ENCODE data around the gene FRRS1L.

Gene FRRS1L

DNA sequence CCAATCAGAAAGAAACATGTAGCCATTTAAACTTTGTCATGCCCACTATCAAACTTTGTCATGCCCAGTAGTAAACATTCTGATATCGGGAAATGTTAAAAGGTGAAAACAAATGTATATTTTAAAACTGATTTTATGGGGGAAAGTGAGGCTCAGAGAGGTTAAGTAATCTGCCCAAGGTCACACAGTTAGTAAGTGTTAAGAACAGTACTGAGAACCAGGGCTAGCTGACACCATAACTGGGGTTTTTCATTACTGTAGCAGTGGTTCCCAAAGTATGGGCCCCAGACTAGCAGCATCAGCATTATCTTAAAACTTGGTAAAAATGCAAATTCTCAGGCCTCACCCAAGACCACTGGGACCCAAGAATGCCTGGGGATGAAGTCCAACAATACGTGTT is 9.9 kb upstream of the FRRS1L start:
- DNase-seq (ENCODE audit: low read depth in 2 of 2) = no peak

DNA sequence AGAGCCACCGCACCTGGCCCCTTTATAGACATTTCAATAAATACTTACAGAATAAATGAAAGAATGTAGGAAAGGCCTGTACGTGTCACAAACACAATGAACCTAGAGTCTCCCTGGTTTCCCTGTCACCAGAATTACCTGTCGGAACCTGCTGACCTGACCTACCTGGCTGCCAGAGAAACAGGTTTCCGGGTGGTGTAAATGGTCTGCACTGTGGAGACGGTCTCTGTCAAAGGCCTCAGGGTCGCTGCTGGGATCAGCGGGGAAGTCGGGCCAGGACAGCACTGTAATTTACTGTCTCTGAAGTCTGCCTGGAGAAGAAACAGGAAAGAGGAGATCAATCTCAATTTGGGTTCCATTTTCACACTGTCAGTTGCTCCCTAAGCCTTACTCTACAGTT is 9.3 kb upstream of the FRRS1L start:
- no peak for DNase-seq (ENCODE audit: low read depth in 2 of 2)

DNA sequence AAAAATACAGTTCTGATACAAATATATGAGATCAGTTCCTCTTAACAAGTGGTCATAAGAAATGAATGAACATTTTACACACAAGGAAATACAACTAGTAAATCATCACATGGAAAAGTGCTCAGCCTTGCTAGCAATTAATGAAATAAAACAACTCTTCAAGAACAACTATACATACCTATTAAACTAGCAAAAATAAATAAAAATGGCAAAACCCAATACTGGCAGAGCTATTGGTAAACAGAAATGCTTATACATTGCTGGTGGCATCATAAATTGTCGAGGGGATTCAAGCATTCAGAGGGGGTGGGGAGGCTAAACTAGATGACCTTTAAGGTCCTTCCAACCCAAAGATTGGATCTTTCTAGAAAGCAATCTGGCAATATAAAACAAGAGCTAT is 5.9 kb upstream of the FRRS1L start:
- no peak for DNase-seq (ENCODE audit: low read depth in 2 of 2)

DNA sequence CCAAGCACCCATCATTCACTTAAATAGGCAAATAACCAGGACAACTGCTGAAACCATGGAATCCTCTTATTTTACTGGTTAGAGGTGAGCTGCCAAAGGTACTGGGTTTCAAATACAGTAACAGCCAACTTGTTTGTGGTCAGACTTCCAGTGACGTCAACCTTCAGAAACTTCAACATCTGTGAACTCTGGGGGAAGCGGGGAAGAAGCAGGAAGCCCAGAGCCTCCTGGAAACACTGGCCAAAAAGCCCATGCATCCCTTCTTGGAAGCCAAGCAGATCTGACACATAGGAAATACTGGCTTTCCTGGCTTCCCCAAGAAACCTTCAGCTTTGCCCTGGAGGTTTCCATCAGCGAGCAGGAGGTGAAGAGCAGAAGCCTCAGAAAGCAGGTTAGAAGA is 4.9 kb upstream of the FRRS1L start:
- no peak for DNase-seq (ENCODE audit: low read depth in 2 of 2)

DNA sequence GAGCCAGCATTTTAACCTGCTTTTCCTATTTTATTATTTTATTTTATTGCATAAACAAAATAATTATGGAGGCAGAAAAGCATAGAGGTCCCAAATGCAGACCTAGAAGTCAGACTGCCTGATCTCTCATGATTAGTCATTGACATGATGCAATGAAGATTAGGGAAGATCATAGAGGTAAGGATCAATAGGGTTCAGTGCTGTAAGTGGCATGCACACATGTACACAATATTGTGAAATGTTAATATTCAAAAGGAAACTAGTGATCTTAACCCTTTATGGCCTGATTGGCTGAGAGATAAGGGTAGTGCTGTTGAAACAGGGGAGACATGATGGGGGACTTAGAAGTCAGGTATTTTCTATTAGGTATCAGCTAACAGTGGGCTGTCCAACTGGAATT is 1.1 kb upstream of the FRRS1L start:
- no peak for DNase-seq (ENCODE audit: low read depth in 2 of 2)

DNA sequence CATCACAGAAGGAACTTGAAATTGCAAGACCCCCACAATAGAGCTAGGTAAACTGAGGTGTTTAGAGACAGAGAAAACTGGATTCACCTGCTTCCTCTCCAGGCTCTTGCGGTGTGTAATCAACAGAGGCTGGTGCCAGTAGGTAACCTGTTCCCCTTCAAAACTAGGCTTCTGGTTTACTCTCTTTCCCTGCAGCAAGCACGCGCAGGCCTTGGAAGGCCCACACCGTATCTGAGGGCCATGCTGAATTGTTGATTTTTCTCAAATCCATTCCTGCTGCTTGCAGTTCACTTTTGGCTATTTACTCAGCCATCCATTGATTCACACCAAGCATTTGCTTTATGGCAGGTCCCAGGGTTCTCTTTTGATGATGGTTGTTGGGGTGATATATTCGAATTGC is 667 bp upstream of the FRRS1L start:
- no peak for DNase-seq (ENCODE audit: low read depth in 2 of 2)

DNA sequence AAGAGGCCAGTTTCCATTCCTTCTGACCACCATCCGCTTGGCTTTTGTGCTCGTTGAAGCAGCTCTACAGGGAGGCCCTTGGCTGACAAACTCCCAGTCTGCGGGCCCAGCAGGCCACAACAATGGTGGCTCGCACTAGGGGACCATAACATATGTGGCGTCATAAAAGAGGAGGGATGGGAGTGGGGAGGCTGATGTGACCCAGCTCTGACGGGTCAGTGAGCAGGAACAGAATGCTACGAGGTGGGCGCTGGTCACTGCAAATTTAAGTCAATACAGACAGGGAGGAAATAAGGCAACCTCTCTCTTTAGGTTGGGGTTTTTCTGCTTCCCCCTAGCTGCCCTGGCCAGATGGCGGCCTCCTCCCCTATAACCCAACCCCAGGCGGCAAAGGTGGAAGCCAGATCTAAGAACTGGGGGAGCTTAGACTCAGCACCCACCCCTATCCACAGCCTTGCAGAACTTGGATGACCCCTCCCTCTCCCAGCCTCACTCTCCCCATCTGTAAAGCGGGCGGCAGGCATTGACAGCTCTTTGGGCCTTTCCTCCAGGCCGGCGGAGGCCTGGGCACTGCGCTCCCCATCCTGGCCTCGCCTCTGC is 778 bp downstream of the FRRS1L start:
- DNase-seq (ENCODE audit: low read depth in 2 of 2) = no peak

DNA sequence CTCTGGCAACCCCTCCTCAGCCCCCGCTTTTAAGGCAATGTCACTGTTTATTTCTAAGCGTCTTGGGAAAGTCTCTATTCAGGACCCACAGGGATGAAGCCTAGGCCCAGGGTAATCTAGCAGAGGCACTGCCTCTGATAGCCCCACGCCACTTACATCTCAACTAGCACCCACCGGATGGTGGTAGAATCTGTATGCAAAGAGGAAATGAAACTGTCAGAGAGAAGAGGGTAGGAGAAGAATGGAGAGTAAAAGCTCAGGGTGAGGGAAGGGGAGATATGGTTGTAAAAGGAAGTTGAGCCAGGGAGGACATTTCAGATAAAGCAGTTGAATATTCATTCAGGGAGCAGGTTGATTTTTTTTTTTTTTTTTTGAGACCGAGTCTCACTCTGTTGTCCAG is 3.0 kb downstream of the FRRS1L start:
- DNase-seq (ENCODE audit: low read depth in 2 of 2) = no peak

DNA sequence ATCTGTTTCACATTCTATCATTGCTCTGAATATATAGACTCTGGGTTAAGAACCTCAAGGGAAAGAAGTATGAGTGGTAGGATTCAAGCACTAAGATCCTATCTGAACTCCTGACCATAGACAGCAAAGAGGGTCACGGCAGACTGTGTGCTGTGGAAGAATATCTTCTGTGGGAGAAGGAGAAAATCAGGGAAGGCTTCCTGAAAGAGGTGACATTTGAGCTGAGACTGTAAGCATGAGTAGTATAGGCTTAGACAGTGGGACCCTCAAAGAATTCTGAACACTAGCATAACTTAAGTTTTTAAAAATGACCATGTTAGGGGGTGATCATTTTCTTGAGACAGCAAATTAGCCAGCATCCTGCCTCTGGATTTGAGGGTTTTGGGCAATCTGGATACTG is 3.9 kb downstream of the FRRS1L start:
- DNase-seq (ENCODE audit: low read depth in 2 of 2) = no peak

DNA sequence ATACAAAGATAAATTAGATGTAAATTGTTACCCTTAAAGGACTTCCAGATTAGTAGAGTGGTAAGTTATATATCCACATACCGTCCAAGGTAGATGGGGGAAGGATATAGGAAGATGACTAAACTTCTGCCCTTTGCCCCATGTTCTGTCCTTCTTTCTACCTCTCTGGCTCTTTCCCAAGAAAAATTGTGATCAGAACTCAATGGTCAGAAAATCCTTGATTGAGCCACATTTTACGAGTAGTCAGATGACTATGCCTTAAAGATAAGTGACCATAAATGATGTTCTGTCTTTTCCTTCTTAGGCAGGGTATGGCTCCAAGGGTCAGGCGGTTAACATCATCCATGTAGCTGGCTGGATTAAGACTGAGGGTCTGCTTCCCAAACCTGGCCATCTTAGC is 4.4 kb downstream of the FRRS1L start:
- no peak for DNase-seq (ENCODE audit: low read depth in 2 of 2)

DNA sequence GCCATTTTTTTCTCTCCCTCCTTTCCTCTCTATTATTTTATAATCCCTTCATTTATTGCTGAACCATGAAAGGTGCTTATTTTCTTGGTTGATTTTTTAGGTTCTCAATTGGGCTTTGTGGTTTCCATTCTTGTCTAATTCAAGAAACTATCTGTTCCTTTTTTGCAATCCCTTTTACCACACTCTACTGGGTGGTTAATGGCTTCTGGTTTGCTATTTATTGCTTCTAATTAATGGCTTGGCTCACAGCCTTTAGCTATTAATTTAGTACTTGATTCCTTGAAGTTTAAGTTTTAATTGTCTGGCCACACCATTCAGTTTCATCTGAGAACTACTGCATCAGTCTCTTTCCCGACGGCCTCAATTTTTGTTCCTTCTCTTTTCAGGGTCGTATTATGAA is 5.6 kb downstream of the FRRS1L start:
- DNase-seq (ENCODE audit: low read depth in 2 of 2) = no peak

DNA sequence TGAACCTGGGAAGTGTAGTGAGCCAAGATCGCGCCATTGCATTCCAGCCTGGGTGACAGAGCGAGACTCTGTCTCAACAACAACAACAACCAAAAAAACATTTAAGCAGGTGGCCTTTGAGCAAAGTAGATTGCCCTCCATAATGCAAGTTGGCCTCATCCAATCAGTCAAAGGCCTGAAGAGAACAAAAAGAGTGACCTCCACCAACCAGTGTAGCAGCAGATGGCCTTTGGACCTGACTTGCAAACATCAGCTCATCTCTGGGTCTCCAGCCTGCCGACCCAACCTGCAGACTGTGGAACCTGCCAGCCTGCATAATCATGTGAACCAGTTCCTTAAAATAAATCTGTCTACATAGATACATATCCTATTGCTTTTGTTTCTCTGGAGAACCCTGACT is 7.5 kb downstream of the FRRS1L start:
- DNase-seq (ENCODE audit: low read depth in 2 of 2) = no peak

DNA sequence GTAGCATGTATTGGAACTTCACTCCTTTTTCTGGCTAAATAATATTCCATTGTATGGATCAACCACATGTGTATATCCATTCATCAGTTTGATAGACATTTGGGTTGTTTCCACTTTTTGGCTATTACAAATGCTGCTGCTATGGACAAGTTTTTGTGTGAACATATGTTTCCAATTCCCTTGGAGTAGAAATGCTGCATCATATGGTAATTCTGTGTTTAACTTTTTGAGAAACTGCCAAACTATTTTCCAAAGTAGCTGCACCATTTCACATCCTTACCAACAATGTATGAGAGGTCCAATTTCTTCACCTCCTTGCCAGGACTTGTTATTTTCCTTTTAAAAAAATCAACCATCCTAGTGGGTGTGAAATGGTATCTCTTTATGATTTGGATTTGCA is 8.4 kb downstream of the FRRS1L start:
- DNase-seq (ENCODE audit: low read depth in 2 of 2) = no peak

DNA sequence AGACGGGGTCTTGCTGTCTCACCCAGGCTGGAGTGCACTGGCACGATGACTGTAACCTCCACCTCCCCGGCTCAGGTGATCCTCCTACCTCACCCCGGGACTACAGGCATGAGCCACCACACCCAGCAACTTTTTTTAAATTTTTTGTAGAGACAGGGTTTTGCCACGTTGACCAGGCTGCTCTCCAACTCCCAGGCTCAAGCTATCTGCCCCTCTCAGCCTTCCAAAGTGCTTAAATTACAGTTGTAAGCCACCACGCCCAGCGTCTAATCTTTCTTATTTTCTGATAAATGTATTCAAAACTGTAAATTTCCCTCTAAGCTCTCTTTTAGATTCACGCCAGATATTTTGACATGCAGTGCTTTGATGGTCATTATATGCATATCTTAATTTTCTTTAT is 10.3 kb downstream of the FRRS1L start:
- no peak for DNase-seq (ENCODE audit: low read depth in 2 of 2)

DNA sequence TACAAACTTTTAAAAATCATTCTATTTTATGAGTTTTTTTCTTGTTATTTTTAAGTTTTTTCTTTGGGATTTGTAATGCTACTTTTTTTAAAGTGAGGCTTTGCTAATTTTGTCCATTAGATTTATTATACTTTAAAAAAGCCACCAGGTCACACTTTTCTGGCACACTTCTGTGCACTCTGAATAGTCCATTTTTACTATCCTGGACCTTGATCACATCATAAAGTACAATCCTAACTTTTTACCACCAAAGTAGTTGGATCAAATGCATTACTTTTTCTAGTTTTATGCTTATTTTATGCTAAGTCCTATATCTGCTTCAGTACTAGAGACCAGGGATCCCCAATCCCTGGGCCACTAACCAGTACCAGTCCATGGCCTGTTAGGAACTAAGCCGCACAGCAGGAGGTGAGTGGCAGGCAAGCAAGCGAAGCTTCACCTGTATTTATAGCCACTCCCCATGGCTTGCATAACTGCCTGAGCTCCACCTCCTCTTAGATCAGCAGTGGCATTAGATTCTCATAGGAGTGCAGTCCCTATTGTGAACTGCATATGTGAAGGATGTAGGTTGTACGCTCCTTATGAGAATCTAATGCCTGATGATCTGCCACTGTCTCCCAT is 16.0 kb downstream of the FRRS1L start:
- no peak for DNase-seq (ENCODE audit: low read depth in 2 of 2)

DNA sequence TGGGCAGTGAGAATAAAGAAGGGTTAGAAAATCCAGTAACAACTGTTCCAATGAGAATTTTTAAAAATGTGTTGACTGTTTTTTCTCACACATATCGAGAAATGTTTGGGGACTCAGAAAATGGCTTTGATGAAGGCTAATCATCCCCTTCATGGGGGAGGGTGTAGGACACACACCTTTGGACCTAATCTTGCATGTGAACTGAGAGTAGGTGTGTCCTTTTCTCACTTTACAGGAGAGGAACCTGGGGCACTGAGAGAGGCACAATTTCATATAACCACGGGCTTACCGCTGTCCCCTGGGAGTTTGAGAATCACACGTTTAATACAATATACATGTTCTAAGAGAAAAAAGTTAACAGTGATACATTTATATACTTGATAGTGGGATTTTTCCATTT is 17.3 kb downstream of the FRRS1L start:
- DNase-seq (ENCODE audit: low read depth in 2 of 2) = no peak

DNA sequence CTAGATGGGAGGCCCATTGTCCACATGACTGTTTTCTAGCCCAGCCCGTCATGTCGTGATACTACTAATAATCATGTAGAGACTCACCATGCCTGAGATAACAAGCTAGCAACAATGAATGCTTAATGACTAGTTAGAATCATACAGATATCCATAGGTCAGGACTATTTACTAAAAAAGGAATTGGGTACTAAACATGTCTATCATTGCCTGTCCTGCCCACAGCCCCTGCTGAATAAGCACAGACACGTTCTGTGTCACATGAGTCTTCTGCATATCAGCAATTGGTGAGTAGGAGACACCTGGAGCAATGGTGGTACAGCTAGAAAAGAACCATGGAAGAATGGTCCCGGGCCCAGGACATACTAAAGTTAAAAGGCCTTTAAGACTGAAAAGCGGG is 18.0 kb downstream of the FRRS1L start:
- no peak for DNase-seq (ENCODE audit: low read depth in 2 of 2)

DNA sequence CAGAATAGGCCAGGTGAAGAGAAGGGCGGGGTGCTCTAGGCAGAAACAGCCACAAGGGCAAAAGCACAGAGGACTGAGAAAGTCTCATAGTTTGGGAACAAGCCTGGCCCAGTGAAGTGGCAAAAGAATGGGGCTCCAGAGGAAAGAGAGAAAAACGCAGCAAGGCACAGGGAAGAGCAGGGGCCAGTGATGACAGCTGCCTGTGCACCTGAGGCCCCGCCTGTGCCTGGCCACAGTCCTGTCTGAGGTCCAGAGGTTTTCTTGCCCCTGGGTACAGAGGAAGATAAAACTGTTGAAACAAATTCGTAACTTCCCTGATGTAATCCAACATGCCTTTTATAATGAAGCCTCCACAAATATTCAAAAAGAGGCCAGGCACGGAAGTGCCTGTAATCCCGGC is 22.0 kb downstream of the FRRS1L start:
- DNase-seq (ENCODE audit: low read depth in 2 of 2) = no peak

DNA sequence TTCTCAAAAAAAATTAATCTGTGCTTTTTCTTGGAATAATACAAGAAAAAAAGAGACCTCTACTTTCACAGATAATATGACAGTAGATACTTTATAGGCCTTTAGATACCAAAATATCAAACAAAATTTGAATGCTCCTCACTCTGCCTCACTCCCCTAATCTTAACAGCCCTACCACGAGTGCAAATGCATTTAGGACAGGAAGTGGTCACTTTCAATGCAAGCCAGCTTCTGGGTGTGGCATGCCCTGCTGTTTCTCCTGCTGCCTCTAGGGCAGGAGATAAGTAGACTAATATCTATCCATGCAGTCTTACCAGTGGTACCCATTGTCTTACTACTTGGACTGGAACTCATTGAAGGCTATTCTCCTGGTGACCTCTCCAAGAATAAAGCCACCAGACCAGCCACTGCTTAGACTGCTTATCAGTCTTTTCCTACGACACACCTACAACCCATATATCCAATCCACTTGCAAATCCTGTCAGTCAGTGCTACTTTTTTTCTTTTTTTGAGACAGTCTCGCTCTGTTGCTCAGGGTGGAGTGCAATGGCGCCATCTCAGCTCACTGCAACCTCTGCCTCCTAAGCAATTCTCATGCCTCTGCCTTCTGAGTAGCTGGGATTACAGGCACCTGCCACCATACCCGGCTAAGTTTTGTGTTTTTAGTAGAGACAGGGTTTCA is 23.0 kb downstream of the FRRS1L start:
- no peak for DNase-seq (ENCODE audit: low read depth in 2 of 2)

DNA sequence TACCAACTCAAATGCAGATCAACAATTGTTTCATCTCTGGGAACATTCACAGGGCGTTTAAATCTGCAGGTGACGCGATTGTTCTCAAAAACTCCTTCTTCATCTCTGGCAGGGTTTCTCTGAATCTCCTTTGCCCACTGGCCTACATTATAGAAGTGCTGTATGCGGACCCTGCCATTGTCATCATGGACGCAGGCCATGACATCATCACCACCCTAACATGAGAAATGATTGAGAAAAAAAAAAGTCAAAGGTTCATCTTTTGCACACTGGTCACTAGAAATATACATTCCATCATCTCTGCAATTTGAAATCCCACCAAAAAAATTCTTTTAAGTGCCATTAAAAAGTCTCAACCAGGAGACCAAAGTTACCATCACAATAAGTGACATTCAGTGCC is 25.7 kb downstream of the FRRS1L start:
- no peak for DNase-seq (ENCODE audit: low read depth in 2 of 2)

DNA sequence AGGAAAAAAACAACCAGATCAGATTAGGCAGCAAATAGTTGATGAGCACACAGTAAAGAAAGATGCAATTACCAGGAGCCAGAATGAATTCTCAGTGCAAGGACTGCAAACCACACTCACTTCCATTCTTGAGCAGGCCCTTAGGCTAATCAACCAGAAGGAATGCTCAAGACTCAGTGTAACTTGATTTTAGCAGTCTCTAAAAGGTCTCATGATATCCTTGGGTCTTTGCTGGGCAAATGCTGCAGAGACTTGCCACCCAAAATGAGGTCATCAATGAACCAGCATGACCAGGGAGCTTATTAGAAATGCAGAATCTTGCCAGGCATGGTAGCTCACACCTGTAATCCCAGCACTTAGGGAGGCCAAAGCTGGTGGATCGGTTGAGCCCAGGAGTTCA is 27.2 kb downstream of the FRRS1L start:
- no peak for DNase-seq (ENCODE audit: low read depth in 2 of 2)

DNA sequence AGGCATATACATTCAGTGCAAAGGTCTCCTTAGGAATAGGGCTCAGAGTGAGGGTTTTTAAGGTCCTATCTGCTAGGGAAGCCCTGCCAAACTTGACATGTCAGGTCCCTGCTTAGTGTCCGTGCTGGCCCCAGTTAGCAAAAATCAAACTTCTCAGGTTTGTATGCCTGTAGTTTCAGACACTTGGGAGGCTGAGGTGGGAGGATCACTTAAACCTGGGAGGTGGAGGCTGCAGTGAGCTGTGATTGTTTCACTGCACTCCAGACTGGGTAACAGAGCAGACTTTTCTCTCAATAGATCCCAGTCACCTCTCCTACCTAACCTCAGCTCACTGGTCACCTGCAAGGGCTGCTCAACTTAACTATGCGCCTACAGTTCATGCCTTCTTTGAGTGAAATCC is 28.6 kb downstream of the FRRS1L start:
- no peak for DNase-seq (ENCODE audit: low read depth in 2 of 2)

DNA sequence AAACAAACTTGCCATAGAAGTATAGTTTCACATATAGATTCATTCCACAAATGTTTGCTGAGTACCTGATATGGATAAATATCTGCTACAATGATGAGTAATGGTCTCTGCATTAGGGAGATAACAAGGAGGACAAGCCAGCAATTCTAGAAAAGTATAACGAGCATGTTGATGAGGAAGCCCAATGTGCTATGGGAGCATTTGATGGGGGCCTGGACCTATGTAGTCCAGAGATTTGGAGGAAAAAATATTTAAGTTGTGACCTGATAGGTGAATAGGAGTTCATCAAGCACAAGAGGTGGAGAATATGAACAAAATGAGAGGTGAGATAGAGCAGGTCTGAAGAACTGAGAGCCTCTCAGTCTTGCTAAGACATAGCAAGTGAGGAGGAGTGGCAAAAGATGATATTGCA is 32.9 kb downstream of the FRRS1L start:
- DNase-seq (ENCODE audit: low read depth in 2 of 2) = no peak

DNA sequence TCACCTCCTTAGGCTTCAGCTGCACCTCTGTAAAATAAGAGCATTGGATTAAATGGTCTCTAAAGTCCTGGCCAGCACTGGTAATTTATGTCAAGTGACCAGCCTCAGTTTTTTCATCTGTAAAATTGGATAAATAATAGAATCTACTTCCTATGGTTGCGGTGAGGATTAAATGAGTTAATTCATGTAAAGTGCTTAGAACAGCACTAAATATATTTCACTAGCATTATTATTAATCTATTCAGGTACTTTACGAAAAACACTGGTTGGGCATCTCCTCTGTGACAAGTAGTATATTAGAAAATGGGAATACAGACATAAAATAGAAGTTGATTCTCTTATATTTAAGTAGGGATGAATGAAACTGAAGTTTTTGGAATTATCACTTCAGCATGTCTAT is 33.5 kb downstream of the FRRS1L start:
- DNase-seq (ENCODE audit: low read depth in 2 of 2) = no peak

All from stimulated activated CD8-positive, alpha-beta memory T cell treated with anti-CD3 and anti-CD28 coated beads, Interleukin-7, amount 100 ng/mL, for 1 hour (primary cell).